Parathyroid adenoma (tissue), 2 donors: ENCODE measurements around the gene FTHL17.

Experiments
- H2AFZ ChIP-seq: fragments of 300-600 bp; sonication (generic); one replicate; pipeline ENCODE4 v1.7.0; 2017; ENCODE audit warnings: antibody characterized with exemption, mild to moderate bottlenecking
- H3K27ac ChIP-seq: fragments of 300-600 bp; sonication (generic); one replicate; pipeline ENCODE4 v1.7.0; 2017
- H3K27me3 ChIP-seq: fragments of 300-600 bp; sonication (generic); one replicate; pipeline ENCODE4 v1.7.0; 2017; ENCODE audit warnings: low read length; ENCODE audit not compliant: control insufficient read depth, insufficient read depth
- H3K36me3 ChIP-seq: fragments of 300-600 bp; sonication (generic); one replicate; pipeline ENCODE4 v1.7.0; 2017; ENCODE audit warnings: low read length; ENCODE audit not compliant: control insufficient read depth, insufficient read depth
- H3K4me1 ChIP-seq: fragments of 300-600 bp; sonication (generic); one replicate; pipeline ENCODE4 v1.7.0; 2017; ENCODE audit warnings: control low read depth
- H3K4me2 ChIP-seq: fragments of 300-600 bp; sonication (generic); one replicate; pipeline ENCODE4 v1.7.0; 2017; ENCODE audit warnings: low read length
- H3K4me3 ChIP-seq: fragments of 300-600 bp; sonication (generic); one replicate; pipeline ENCODE4 v1.7.0; 2017; ENCODE audit warnings: low read depth, low read length
- H3K79me2 ChIP-seq: fragments of 300-600 bp; sonication (generic); one replicate; pipeline ENCODE4 v1.7.0; 2017; ENCODE audit warnings: control low read depth
- H3K9ac ChIP-seq: fragments of 300-600 bp; sonication (generic); one replicate; pipeline ENCODE4 v1.7.0; 2017; ENCODE audit warnings: mild to moderate bottlenecking
- H3K9me3 ChIP-seq: fragments of 300-600 bp; sonication (generic); one replicate; pipeline ENCODE4 v1.7.0; 2017; ENCODE audit warnings: low read length; ENCODE audit not compliant: control insufficient read depth
- CTCF ChIP-seq: fragments of 300-600 bp; sonication (generic); IDR thresholded peaks from one replicate; pipeline ENCODE4 v1.7.0; 2017; ENCODE audit warnings: antibody characterized with exemption, mild to moderate bottlenecking
- donor health status: primary hyperparathyroidism.

The FTHL17 gene

GRCh38 chrX:31071725-31072124 lies at the start of gene FTHL17:
FTHL17 (minus strand) TSS chrX:31072041; CDS start chrX:31071953, 88 bp downstream.
- Histone ChIP-seq H3K4me3 (no peak within 1 kb of the TSS), H3K9ac (no peak within 1 kb of the TSS), H3K4me1 (no peaks in the 10 kb centered on the region), H3K79me2 (no peaks in the 10 kb centered on the region), H3K9me3 (no peaks in the 10 kb centered on the region), H3K27me3 (no peaks in the 10 kb centered on the region), H3K4me2 (no peak within 1 kb of the TSS), H3K36me3 (no peaks in the 10 kb centered on the region), H2AFZ (no peak within 1 kb of the TSS), H3K27ac (no peak within 1 kb of the TSS)
- TF ChIP-seq CTCF, result no peak

GRCh38 chrX:31117266-31117665 lies 45.4 kb upstream of the FTHL17 start:
- Histone ChIP-seq H3K36me3 (no peaks in the 10 kb centered on the region), H2AFZ (no peak overlapping the region), H3K4me3 (no peak overlapping the region), H3K27me3 (no peaks in the 10 kb centered on the region), H3K9ac (no peak overlapping the region), H3K4me2 (no peak overlapping the region), H3K79me2 (no peaks in the 10 kb centered on the region), H3K4me1 (no peaks in the 10 kb centered on the region), H3K27ac (no peak overlapping the region), H3K9me3 (no peaks in the 10 kb centered on the region)
- no peak for TF ChIP-seq CTCF

GRCh38 chrX:31115398-31115797 lies 43.6 kb upstream of the FTHL17 start:
- no peak overlapping the region for H3K27ac ChIP-seq
- H3K4me3 ChIP-seq, result no peak overlapping the region
- TF ChIP-seq CTCF, result no peak
- H3K9ac ChIP-seq, result no peak overlapping the region
- no peaks in the 10 kb centered on the region for H3K4me1 ChIP-seq
- H3K9me3 ChIP-seq, result no peaks in the 10 kb centered on the region
- no peak overlapping the region for H3K4me2 ChIP-seq
- H3K36me3 ChIP-seq, result no peaks in the 10 kb centered on the region
- no peaks in the 10 kb centered on the region for H3K79me2 ChIP-seq
- no peak overlapping the region for H2AFZ ChIP-seq
- H3K27me3 ChIP-seq, result no peaks in the 10 kb centered on the region

GRCh38 chrX:31114858-31115257 lies 43.0 kb upstream of the FTHL17 start:
- Histone ChIP-seq H3K4me1 (no peaks in the 10 kb centered on the region), H3K27ac (no peak overlapping the region), H2AFZ (no peak overlapping the region), H3K36me3 (no peaks in the 10 kb centered on the region), H3K4me3 (no peak overlapping the region), H3K9me3 (no peaks in the 10 kb centered on the region), H3K9ac (no peak overlapping the region), H3K79me2 (no peaks in the 10 kb centered on the region), H3K4me2 (no peak overlapping the region), H3K27me3 (no peaks in the 10 kb centered on the region)
- TF ChIP-seq CTCF, result no peak

GRCh38 chrX:31112226-31112999 lies 40.6 kb upstream of the FTHL17 start:
- Histone ChIP-seq H3K27me3 (no peaks in the 10 kb centered on the region), H3K9ac (no peak overlapping the region)

More at GRCh38 chrX:31112226-31112999, 40.6 kb upstream of the FTHL17 start:
- no peak for TF ChIP-seq CTCF
- H3K9me3 ChIP-seq, result no peaks in the 10 kb centered on the region
- H3K4me1 ChIP-seq, result no peaks in the 10 kb centered on the region
- H3K4me3 ChIP-seq, result no peak overlapping the region
- no peaks in the 10 kb centered on the region for H3K36me3 ChIP-seq
- H3K79me2 ChIP-seq, result no peaks in the 10 kb centered on the region
- H3K27ac ChIP-seq, result no peak overlapping the region
- no peak overlapping the region for H3K4me2 ChIP-seq
- H2AFZ ChIP-seq, result no peak overlapping the region
